Ascending aorta (tissue), 2 donors: Measurements from ENCODE around the gene KAZN. TPM values are rescaled to one million over a fixed set of nuclear protein-coding genes. Genes with fewer than 3 reads are reported as not detected.

Experiments used
- DNase-seq, 2 donors: peaks; one replicate each; pipeline ENCODE4 v3.0.0-alpha.2; 2019; ENCODE audit warnings: low spot score in 2 of 2
- H3K27ac ChIP-seq, 2 donors: fragments of 200-600 bp; sonication (generic); one replicate each; pipeline ENCODE4 v1.5.1; 2016 to 2017; ENCODE audit warnings: mild to moderate bottlenecking in 1 of 2
- H3K27me3 ChIP-seq: fragments of 200-600 bp; sonication (generic); one replicate; pipeline ENCODE4 v1.5.1; 2017
- H3K36me3 ChIP-seq, 2 donors: fragments of 200-600 bp; sonication (generic); one replicate each; pipeline ENCODE4 v1.5.1; 2016
- H3K4me1 ChIP-seq, 2 donors: fragments of 200-600 bp; sonication (generic); one replicate each; pipeline ENCODE4 v1.5.1; 2016 to 2017; ENCODE audit warnings: mild to moderate bottlenecking in 1 of 2
- H3K4me3 ChIP-seq, 2 donors: fragments of 200-600 bp; sonication (generic); one replicate each; pipeline ENCODE4 v1.5.1; 2016 to 2017; ENCODE audit warnings: mild to moderate bottlenecking in 1 of 2
- H3K9me3 ChIP-seq, 2 donors: fragments of 200-600 bp; sonication (generic); one replicate each; pipeline ENCODE4 v1.5.1; 2016
- CTCF ChIP-seq, 3 experiments: fragments of 200-600 bp in 2 of 3; fragments of 450-650 bp in 1 of 3; sonication (generic) in 2 of 3; IDR thresholded peaks; one replicate each; pipeline ENCODE4 v1.5.1; 2016 to 2019; ENCODE audit warnings: antibody characterized with exemption in 3 of 3, mild to moderate bottlenecking in 1 of 3, moderate library complexity in 1 of 3
- intact Hi-C: fragments of 100-400 bp; cut with DNase I; formaldehyde crosslinking; loops from one replicate; pipeline ENCODE4 v1.15.1; 2023
- total RNA-seq: library from RNA; depleted of rRNA; stranded (reverse); fragments of >200 nt; gene quantifications from one replicate; pipeline ENCODE4 v1.1.0, GENCODE V29; 2016

KAZN gene
- total RNA-seq, 1 donor from 2014 or later, result 58.5 TPM

DNA sequence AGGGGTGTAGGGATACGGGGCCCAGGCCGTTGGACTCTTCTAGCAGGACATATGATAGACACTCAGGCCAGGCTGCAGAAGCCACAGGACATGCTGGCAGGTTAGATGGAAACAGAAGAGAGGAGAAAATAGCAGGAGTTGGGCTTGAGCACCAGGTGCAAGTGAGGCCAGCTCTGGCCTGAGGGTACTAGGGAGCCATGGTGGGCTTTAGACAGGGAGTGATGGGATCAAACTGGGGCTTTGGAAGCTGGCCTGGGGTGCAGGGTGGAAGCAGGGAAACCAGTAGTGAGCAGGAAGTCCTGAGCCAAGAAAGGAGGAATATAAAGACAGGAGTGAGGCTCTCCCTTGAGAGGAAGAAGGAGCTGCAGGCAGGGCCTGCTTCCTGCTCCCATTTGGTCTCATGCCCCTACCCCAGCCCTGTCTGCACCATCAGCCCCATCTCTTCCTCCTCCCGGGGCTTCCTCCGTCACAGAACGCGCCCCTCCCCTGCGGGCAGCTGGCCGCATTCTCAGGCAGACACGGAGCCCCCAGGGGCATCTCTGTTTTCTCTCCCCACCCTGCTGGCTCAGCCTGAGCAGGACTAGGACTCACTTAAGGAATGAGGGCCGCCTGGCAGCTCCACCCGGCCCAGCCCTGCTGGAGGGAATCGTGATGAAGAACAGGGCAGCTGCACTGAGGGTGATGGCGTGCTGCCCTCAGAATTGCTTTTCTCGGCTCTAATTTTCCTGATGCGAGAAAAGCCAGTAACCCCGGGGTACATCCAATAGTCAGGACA lies 389.5 kb downstream of the KAZN start:
- TF ChIP-seq CTCF (IDR thresholded peaks at IDR 0.05), result no peak
- Histone ChIP-seq H3K27me3 (no peaks in the 10 kb centered on the region), H3K36me3 (no peaks in the 10 kb centered on the region), H3K9me3 (no peaks in the 10 kb centered on the region), H3K4me3 (no peak overlapping the region), H3K4me1 (no peaks in the 10 kb centered on the region), H3K27ac (no peak overlapping the region)
- DNase-seq, result no peak
- intact Hi-C loops, result no loop called here

DNA sequence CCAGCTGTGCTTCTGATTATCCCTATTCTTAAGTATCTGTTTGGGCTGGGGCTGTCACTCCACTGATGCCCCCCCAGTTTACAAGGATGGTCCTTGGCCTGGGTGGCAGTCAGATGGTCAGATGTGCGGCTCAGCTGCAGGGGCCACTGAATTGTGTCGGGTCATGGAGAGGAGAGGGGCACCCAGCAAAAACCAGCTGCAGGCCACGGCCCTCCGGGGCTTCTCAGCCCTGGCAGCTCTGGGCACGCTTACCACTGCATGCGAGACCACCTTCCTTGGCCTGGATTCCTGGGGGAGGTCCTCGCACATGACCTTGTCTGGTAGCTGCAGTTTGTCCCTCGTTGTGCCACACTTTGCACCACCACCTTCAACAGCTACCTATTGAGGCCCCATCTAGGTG lies 390.2 kb downstream of the KAZN start:
- no peak overlapping the region for H3K4me3 ChIP-seq
- no peaks in the 10 kb centered on the region for H3K4me1 ChIP-seq
- no peaks in the 10 kb centered on the region for H3K27me3 ChIP-seq
- H3K36me3 ChIP-seq, result no peaks in the 10 kb centered on the region
- no peaks in the 10 kb centered on the region for H3K9me3 ChIP-seq
- DNase-seq, result no peak
- TF ChIP-seq CTCF (IDR thresholded peaks at IDR 0.05), result no peak
- intact Hi-C loops, result no loop called here
- no peak overlapping the region for H3K27ac ChIP-seq

DNA sequence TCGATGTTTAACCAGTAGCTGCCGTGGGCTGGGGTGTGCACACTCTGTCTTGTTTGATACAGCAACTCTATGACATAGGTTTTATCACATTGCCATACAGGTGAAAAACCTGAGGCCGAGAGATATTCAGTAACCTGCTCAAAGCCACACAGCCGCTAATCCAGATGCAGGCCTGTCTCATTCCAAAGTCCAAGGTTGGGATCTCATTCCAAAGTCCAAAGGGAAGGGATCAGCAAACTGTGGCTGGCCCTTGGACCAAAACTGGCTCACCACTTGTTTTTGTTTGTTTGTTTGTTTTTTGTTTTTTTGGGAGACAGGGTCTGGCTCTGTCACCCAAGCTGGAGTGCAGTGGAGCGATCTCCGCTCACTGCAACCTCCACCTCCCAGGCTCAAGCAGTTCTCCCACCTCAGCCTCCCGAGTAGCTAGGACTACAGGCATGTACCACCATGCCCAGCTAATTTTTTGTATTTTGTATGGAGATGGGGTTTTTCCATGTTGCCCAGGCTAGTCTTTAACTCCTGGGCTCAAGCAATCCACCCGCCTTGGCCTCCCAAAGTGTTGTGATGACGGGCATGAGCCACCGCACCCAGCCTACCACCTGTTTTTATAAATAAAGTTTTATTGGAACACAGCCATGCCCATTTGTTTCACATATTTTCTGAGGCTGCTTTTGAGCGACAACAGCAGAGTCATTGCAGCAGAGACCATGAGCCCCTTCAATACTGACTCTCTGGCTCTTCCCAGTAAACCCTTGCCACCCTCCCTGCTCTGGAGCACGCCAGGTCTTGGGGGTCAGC lies 391.6 kb downstream of the KAZN start:
- Histone ChIP-seq H3K9me3 (no peaks in the 10 kb centered on the region), H3K36me3 (no peaks in the 10 kb centered on the region), H3K27ac (no peak overlapping the region), H3K27me3 (no peaks in the 10 kb centered on the region), H3K4me3 (no peak overlapping the region), H3K4me1 (no peaks in the 10 kb centered on the region)
- intact Hi-C loops, result no loop called here
- no peak for TF ChIP-seq CTCF (IDR thresholded peaks at IDR 0.05)
- DNase-seq, result no peak

DNA sequence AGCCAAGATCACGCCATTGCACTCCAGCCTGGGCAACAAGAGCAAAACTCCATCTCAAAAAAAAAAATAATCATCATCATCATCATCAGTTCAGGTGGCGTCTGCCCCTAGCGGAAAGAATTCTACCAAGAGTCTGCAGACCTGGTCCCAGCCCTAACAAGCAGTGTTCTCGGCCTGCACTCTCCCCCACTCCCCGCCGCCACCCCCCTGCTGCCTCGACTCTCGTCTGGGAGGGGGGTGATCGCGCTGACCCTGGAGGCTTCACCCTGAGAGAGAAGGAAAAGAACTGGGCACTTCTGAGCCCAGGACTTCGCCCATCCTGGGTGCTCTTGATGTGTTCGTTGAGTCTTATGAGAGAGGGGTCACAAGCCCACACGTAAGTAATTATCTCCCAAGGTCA lies 394.9 kb downstream of the KAZN start:
- intact Hi-C loops, result no loop called here
- Histone ChIP-seq H3K4me3 (no peak overlapping the region), H3K36me3 (no peaks in the 10 kb centered on the region), H3K27me3 (no peaks in the 10 kb centered on the region), H3K27ac (no peak overlapping the region), H3K9me3 (no peaks in the 10 kb centered on the region), H3K4me1 (no peaks in the 10 kb centered on the region)
- DNase-seq, result no peak
- no peak for TF ChIP-seq CTCF (IDR thresholded peaks at IDR 0.05)

GRCh38 chr1:14994148-14994547 lies 395.7 kb downstream of the KAZN start:
- Histone ChIP-seq H3K4me3 (no peak overlapping the region), H3K27ac (no peak overlapping the region), H3K27me3 (no peaks in the 10 kb centered on the region), H3K9me3 (no peaks in the 10 kb centered on the region), H3K4me1 (no peaks in the 10 kb centered on the region), H3K36me3 (no peaks in the 10 kb centered on the region)
- intact Hi-C loops, result no loop called here
- no peak for TF ChIP-seq CTCF (IDR thresholded peaks at IDR 0.05)
- DNase-seq, result no peak
